Endometrial microvascular endothelial cells (primary cell): ENCODE data around the gene PRKAR1A. TPM values are rescaled to one million over a fixed set of nuclear protein-coding genes. Genes with fewer than 3 reads are reported as not detected.
"Not testable (repeated sequence)": the region's sequence is repeated elsewhere in the genome, so short reads cannot be mapped to it uniquely, and the experiment has no call there.

ENCODE experiments used
- in situ Hi-C: cut with HindIII; loops from 2 replicates; pipeline ENCODE4 v1.10.0; 2017; ENCODE audit warnings: low sequenced_read_pairs, low pct_unique_long_range_greater_than_20kb; ENCODE audit errors: inconsistent ontology term
- total RNA-seq: library from RNA; depleted of rRNA; stranded (reverse); fragments of >200 nt; gene quantifications from one replicate; pipeline ENCODE4 v1.2.3, GENCODE V29; 2015; ENCODE audit errors: inconsistent ontology term

PRKAR1A gene
- total RNA-seq, 1 donor from 2014 or later = 243 TPM

DNA sequence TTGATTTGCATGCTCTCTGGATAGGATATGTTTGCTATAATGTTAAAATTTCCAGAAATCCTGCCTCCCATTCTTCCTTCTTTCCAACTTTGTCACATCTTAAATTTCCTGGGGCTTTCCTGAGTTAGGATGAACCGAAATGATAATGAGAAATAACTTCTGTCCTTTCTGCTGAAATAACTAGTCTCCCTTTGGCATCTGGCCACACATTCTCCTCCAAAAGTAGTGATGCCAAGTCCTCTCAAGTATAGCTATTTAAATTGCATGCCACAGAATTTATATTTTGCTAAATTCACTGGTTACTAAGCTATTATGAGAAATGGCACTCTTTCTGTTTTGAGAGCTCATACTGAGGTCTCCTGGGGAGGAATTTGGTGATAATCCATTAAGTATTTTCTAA is 58.3 kb downstream of the PRKAR1A start:
- in situ Hi-C loops = no loop called here

DNA sequence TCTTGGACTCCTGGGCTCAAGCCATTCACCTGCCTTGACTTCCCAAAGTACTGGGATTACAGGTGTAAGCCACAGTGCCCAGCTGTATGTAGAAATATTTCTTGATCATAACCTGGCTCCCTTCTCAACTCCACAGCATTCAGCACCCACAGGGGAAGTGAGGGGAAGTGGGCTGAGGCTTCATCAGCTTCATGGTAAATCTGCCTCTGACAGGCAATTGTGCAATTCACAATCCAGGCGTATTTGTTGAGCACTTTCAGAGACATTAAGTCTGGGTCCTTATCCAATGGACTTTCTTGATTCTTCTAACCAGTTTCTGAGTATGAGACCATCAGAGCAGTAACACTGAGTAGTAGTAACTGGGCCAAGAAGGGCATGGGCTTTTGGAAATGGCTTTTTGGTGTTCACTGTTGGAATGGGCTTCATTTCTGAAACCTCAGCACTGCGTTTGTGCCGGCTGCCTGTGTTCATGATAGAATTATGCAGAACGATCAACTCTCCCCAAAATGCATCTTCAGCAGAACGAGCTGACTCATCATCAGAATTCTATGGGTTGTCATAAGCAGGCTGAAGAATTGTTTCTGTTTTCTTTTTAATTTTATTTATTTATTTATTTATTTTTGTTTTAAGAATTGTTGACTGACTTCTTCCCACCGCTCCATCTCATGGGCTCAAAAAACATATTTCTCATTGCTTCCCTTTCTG is 60.1 kb downstream of the PRKAR1A start:
- in situ Hi-C loops = no loop called here

DNA sequence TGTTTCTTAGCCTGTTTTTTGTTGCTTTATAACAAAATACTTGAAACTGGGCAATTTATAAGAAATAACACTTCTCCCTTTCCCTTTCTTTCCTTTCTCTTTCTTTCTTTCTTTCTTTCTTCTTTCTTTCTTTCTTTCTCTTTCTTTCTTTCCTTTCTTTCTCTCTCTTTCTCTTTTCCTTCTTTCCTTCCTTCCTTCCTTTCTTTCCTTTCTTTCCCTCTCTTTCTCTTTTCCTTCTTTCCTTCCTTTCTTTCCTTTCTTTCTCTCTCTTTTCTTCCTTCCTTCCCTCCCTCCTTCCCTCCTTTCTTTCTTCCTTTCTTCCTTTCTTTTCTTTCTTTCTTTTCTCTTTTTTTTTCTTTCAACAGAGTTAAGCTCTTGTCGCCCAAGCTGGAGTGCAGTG is 61.1 kb downstream of the PRKAR1A start:
- in situ Hi-C loops = no loop called here

DNA sequence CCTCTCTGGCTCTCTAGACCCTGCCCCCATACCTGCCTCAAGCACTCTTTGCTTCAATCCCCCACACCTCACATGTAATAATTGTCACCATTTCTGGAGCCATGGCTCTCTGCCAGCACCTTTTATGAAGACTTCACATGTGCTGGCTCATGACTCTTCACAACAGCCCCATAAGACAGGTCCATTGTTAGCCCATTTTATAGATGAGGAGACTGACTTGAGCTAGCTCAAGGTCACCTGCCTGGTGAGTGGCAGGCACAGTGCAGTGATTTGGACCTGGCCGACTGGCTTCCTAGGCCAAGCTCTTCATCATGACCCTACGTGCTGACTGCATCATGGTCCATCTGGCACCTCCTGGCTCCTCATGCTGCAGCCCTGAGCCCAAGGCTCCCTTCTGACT is 63.9 kb downstream of the PRKAR1A start:
- in situ Hi-C loops = no loop called here

DNA sequence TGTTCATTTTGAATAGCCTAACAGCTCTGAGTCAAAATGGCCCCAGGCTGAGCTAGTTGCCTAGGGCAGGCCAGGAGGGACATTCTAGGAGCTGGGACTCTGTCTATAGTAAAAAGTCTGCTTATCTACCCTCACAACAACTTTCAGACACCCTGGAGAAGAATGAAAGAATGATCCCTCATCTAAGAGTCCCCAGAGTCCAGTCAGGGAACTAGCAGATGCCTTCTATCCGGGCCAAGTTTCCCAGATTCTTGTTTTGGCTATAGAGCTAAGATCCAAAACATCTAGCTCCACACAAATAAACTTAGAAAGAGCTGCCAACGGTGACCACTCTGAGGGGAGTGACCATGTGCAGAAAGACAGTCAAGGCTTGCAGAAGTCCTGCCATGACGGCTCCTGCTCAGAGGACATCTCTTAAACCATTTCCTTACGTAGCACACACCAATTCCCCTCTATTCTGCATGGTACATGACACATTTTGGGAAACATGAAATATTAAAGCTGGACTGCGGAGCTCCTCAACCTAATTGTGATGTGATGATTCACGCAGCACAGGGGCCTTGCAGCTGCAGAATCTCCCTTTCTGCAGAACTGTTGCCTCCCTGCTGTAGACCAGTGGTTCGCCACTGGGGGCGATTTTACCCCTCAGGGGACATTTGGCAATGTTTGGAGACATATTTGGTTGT is 64.7 kb downstream of the PRKAR1A start:
- in situ Hi-C loops = no loop called here

DNA sequence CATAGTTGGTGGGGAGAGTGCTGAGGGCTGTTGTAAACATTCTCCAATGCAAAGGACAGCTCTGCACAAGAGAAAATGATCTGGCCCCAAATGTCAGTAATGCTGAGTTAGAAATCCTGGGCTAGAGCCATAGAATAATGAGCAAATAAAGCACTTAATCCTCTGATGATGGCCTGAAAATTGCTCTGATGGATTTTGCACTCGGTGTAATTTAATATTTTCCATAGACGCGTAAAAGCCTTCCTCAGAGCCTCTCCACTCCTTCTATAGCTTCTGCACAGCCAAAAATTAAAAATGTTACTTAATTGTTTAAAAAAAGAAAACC is 65.2 kb downstream of the PRKAR1A start:
- in situ Hi-C loops = no loop called here

DNA sequence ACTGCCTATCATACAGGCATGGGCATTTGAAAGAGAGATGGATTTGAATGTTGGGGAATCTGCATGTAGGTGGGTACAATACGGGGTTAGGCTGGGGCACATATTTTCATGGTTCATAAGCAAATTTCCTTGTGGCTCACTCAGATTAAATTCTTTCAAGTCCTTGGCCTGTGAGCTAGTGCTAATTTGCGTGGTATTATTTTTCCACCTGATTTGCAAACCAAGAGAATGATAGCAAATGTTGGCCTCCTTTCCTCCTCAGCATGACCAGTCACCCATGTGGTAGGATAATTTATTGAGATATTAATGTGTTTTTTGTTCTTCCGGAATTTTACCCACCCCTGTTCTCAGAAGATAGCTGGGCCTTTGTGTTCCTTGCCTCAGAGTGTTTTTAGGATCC is 66.0 kb downstream of the PRKAR1A start:
- in situ Hi-C loops = no loop called here

DNA sequence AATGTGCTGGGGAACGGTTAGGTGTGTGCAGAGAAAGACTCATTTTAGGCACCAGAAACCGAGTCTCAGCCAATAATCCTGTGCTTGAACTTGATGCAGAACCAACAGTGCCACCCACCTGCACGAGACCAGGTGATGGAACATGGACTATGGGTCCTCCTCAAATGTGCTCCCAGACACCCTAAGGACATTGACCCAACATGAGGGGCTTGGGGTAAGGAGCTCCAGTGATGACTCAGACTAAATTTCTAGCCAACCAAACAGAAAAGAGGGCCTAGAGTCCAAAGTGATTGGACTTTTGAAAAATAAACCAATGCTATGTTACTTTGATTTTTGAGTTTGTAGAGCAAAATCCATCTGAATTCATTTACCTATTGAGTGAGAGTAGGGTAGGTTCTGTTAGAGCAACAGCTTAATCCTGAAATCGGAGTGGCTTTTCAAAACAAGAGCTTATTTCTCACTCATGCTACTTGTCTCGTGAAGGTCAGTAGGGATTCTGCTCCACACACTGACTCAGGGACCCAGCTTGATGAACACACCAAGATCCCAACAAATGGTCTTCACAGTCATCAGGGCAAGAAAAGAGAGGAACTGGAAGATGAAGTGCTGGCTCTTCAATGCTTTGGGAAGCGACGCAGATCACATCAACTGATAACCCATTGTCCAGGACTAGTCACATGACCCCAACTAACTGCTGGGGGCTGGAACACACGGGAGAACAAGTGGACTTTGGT is 67.1 kb downstream of the PRKAR1A start:
- in situ Hi-C loops = no loop called here

DNA sequence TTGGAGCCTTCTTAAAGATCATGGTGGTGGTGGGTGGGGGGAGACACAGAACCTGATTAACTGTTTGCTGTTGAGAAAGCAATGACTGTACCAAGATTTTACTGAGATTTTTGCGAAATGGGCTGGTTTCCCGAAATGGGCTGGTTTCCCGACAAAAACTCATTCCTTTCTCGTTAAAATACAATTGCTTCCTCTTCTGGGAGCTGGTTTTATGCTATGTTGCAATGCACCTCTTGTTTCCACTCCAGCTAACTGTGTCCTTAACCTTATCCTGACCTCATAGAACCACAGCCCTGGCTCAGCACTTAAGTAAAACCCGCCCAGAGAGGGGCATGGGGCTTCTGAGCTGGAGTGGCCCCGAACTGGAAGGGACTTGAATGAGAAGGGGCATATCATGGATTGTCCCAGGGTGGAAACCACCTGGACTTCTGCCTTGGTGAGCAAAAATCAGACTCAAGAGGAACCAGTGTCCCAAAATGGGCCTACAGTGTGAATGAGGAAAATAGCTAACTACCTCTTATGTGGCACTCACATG is 68.1 kb downstream of the PRKAR1A start:
- in situ Hi-C loops = no loop called here

DNA sequence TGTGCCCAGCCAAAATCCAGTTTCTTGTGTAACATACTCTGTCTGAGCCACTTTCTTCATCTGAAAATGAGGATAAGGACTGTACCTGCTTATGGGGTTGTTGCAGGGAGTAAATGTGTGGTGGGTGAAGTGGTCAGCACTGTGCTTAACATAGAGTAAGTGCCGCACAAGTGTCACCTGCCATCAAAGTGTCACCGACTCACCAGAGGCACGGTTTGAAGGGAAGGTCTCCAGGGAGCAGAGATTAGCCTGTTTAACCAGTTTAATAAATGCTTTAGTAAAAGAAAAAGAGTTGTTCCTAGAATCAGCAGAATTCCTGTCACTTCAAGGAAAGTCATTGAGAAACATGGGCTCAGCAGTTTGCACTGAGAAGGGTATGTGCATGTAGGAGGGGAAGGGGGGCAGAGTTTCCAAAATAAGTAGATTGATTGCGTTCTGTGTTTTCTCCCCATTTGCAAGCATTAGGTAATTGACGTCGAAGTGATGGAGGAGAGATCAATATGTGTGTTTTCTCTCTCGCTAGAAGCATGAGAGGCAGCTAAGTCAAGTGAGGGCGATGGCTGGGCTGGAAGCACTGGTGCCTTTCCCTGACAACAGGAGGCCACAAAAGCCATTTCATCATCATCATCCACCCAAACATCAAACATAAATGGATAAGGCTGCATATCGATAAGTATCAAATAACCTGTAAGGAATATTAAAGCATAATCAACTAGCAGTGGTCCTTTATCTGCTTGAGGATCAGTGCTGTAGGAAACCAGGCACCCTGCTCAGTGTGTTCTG is 69.8 kb downstream of the PRKAR1A start:
- in situ Hi-C loops = no loop called here

DNA sequence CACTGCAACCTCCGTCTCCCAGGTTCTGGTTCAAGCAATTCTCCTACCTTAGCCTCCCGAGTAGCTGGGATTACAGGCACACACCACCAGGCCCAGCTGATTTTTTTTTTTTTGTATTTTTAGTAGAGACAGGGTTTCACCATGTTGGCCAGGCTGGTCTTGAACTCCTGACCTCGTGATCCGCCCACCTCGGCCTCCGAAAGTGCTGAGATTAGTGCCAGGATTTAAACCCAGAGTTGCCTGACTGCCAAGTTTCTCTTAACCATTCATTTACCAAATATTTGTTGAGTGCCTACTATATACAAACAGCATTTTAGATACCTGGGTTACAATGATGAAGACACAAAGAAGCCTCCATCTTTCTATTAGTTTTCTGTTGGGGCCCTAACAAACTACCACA is 70.6 kb downstream of the PRKAR1A start:
- in situ Hi-C loops = not testable (repeated sequence)

DNA sequence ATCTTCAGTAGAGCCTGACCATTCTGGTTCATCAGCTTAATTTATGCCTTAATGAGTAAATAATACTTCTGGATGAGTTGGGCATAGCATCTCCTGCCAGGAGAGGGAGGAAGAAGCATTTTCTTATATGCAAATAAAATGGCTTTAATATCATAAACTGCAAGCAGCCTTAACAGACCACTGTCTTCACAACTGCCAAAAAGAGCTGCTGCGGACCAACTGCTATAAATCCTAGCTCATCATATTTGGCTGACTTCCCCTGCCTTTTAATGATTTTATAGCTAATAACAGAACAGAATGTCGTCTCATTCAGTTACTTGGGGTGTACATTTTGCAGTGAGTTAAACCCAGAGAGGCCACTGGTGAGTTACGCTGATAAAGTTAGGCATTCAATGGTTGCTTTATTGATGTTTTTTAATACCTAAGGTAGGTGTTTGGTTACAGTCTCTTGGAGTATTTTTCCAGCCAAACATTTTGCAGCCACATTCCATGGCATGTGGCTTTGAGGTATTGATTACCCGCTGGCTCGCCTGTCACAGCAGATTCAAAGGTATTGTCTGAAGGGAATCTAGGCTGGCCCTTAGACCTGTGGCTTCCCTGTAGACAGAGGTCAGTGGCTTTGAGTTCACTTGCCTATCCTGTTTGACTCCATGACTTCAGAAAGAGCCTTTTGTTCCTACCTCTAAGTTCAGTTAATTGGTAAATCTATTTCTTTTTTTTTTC is 72.5 kb downstream of the PRKAR1A start:
- in situ Hi-C loops = no loop called here

DNA sequence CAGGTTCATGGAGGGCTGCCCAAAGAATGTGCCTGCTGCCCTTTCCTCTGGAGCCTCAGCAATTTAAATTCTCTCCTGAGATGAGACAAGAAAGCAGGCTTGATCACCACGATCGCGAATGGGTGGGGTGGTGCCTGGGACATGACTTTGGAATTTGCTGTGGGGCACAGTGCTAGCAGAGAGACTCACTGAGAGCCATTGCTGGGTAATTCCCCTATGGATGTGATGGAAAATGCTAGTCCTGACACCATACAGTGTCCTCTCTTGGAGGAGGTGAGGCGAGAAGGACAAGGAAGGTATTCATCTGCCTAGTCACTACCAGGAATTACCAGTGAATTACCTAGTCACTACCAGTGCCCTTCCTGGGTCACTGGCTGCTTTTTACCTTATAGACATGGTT is 73.4 kb downstream of the PRKAR1A start:
- in situ Hi-C loops = no loop called here

DNA sequence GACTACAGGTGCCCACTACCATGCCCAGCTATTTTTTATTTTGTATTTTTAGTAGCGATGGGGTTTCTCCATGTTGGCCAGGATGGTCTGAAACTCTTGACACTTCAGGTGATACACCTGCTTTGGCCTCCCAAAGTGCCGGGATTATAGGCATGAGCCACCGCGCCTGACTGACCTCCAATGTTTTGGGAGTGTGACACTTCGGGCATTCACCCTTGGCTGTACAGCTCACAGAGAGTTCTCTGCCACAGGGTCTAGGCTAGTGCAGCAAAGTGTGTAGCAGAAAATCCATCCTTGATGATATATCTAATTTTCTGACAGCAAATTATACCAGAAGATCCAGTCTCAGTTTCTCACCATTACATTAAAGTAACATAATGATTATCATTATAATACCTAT is 74.8 kb downstream of the PRKAR1A start:
- in situ Hi-C loops = no loop called here

DNA sequence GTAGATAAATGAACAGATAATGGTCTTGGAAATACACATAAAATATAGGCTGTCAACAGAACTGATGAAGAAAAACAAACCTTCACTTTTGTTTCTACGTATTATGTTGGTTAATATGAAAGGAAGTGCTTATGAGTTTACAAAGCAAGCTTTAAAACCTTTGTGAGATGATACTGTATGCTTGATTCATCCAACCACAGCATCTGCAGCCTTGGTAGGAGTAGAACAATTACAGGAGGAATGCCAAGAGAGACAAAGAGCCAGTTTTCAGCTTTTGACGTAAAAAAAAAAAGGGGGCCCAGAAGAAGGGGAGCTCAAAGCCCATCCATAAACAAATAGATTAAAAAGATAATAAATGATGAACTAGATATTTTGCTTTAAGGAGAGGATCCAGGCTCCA is 75.6 kb downstream of the PRKAR1A start:
- in situ Hi-C loops = no loop called here

DNA sequence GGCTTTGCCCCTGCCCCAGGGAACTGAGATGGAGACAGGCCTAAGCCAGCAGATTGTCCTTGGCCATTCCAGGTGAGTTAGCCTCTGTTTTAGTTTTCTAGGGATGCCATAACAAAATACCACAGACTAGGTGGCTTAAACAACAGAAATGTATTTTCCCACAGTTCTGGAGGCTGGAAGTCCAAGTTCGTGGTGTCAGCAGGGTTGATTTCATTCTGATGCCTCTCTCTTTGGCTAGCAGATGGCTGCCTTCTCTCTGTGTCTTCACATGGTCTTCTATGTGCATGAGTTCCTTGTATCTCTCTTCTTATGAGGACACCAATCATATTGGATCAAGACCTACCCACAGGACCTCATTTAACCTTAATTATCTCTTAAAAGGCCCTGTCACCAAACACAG is 76.1 kb downstream of the PRKAR1A start:
- in situ Hi-C loops = no loop called here

DNA sequence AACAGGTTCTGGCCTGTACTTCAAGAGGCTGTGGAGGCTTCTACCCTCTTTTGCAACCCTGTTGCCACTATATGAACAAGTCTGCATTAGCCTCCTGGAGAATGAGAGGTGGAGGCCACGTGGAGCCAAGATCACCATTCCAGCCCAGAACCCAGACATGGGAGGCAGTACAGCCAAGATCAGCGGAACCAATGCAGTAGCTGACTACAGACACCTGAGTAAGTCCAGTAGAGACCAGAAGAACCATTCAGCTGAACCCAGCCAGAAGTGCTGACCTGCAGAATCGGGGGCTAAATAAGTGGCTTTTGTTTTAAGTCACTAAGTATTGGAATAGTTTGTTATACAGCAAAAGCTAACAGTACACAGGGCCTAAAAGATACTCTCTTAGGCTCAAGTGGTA is 76.9 kb downstream of the PRKAR1A start:
- in situ Hi-C loops = no loop called here

DNA sequence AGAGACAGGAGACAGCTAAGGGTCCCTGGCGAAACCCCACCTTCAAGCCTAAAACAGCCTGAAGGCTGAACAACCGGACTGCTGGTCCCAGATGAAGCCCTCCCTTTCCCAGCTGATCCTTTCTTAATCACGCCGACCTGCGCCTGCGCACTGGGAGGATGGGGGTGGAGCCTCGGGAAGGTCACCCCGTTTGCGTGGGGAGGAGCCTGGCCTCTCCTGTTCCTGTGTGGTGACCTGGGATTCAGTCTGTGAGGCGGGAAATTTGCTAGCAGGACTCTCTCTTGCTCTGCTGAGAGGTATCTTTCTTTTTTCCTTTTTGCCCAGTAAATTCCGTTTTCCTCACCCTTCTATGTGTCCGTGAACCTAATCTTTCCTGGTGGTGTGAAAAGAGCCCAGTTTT is 79.4 kb downstream of the PRKAR1A start:
- in situ Hi-C loops = no loop called here

DNA sequence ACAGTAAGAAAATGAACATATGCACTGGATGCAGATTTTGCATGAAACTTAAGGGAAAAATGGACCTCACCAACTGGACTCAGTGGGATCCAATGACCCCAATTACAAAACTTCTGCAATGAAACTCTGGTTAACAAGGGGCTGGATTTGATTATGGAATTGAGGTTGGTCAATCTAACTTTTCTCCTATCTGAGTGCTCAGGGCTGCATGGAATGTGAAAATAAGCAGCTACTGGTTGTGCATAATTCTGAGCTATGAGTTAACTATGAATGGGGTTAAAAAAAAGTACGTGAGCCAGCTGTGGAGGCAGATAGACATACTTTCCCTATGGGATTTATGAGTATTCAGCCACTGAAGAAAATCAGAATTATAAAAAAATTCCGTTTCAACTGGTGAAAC is 79.8 kb downstream of the PRKAR1A start:
- in situ Hi-C loops = no loop called here
